GM11168 (cell line): Measurements from ENCODE around the gene IMPDH1.

Source experiments
- in situ Hi-C: fragments of 300-500 bp; cut with MboI; formaldehyde crosslinking; loops from one replicate; pipeline ENCODE4 v1.12.0; 2022; ENCODE audit warnings: low sequenced_read_pairs; ENCODE audit not compliant: unreplicated experiment

The IMPDH1 gene

DNA sequence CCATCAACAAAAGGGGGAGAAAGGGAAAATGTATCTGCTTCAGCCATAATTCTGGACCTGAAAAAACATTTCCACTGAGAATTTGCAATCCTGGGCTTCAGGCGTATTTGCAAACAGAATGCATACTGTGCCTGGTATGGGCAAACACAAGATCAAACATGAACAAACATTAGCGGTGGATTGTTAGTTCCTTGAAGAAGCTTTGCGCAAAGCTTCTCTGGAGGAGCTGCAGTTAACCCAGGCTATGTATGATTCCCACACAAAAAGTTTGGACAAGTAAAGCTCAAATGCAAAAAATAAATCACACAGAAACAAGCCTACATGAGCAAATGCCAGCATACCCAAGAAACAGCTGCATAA lies 25.5 kb upstream of the IMPDH1 start:
- in situ Hi-C loops = no loop called here

DNA sequence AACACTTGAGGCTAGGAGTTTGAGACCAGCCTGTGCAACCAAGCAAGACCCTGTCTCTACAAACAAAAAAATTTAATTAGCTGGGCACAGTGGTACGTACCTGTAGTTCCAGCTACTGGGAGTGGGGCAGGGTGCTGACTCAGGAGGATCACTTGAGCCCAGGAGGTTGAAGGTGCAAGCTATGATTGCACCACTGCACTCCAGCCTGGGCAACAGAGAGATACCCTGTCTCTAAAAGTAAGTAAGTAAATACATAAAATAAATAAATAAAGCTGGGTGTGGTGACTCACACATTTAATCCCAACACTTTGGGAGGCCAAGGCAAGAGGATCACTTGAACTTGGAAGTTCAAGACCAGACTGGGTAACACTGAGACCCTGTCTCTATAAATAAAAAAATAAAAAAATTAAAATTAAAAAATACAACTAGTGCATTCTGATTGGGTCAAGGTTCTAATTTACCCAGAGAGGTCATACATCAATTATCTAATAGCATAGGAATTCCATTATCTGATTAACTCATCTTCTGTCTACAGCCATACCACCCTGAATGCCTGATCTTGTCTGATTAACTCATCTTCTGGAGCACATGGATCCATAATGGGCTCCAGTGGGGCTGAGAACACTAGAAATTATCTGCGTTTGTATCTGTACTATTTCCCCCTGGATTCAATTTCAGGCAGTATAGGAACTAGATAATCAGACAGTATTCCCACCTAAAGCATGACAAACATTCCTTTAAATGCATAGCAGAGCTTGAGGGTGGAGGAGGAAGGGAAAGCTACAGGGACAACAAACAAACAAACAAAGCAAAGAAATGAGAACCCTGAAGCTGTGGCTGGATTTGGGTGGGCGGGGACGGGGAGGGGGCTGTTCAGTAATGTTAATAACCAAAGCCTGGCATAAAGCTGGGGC lies 24.9 kb upstream of the IMPDH1 start:
- in situ Hi-C loops = no loop called here

DNA sequence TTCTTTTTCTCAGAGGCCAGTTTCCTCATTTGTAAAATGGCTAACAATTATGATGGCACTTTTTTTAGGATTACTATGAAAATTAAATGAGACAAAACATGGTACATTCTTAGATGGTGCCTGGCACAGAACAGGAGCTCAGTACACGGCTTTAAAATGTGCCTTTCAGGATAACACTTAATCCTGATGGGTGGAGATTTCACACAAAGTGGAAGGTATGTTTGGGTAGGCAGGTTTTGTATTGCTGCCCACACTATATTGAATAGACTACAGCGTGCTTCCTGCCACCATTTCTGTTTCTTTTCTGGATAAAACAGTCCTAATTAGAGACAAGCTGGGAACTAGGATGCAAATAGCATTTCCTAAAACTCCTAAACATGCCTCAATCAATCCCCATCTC lies 22.0 kb upstream of the IMPDH1 start:
- in situ Hi-C loops = no loop called here

DNA sequence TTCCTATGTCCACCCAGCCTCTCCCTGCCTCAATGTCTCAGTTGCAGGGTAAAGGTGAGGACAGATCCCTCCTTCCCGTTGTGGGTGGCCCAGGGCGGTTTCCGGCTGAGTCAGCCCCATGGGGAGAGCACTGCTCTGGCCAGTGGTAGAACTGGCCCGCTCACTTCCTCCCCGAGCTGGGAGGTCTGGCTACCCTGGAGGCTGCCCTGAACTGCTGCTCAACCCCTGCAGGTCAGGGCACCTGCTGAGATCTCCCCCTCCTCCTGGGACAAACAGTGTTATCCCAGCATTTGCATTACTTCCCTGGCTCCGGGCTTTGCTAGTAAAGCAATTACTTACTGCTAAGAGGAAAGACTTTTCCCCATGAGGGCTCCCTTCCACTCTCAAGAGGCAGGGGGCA lies 21.4 kb upstream of the IMPDH1 start:
- in situ Hi-C loops = no loop called here

DNA sequence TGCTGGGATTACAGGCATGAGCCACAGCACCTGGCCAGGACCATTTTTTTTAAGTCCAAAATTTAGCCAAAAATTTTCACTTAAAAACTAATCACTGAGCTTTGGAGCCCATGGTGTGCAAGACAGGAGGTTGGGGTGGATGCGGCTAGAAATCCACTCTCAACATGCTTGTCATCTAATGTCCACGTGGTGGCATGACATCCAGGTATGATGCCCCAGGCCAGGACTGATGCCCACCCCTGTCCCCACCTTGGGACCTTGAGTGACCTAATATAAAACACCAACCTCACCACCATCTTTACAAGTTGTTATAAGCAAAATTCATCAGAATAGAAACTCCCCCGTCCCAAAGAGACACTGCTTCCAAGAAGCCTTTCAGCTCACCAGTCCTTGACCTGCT lies 20.4 kb upstream of the IMPDH1 start:
- in situ Hi-C loops = no loop called here

DNA sequence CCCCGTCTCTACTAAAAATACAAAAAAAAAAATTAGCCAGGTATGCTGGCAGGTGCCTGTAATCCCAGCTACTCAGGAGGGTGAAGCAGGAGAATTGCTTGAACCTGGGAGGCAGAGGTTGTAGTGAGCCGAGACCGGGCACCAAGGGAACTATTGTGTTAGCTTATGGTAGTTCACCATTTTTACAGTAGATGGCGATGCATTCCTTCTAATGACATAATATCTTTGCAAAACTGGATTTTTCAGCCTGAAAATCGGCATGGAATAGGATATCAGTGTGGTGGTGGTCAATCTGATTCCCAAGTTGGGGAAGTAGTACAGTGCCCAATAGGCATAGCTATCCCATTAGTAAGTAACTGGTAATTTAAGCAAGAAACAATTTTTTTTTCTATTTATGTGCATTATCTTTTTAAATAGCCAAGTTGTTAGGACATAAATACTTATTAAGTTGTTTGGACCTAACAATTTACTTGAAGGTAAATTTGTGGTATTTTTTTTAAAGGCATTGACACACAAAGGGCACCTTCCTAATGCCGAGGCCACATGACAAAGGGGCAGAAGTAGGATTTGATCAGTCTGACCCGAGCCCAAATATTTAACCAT lies 17.6 kb upstream of the IMPDH1 start:
- in situ Hi-C loops = no loop called here

DNA sequence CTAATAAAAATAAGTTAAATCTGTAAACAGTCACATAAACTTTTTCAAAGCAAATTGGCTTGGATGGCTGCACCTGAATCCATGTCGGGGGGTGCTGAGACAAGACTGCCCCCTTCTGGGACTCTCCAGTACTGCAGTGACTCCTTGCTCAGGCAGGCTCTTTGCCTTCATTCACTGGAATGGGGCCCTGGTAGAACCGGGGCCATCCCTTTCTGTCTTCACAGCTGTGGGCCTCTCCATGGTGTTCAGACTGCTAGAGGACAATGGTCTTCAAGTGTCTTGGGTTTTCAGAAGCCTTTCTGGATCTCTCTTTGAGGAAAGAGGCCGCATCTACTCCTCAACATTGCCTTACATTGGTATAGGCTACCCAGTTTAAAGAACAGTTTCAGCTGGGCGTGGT lies 16.1 kb upstream of the IMPDH1 start:
- in situ Hi-C loops = no loop called here

DNA sequence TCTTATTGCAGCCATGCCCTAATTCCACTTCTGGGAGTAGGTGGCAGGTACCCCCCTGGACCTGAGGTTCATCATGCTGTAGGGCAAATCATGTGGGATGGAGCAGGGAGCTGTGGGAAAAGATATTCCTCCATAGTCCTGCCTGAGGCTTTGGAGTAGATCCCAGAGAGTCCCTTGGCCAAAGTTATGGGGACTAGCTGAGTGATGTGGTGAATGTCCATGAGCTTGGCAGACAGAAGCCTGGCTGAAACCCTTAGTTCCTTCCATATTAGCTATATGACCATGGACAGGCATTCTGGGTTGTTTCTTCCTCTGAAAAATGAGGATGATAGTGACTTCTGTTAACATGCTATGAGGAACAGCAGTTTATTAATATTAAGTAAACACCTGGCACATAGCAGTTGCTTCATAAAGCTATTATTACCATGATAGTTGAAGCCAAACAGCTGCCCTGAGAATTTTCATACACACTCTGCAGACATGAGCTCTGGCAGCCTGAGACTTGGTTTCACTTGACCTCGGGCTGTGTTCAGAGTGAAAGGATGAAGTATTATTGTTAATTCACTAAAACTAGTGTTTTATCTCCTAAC lies 15.0 kb upstream of the IMPDH1 start:
- in situ Hi-C loops = no loop called here

DNA sequence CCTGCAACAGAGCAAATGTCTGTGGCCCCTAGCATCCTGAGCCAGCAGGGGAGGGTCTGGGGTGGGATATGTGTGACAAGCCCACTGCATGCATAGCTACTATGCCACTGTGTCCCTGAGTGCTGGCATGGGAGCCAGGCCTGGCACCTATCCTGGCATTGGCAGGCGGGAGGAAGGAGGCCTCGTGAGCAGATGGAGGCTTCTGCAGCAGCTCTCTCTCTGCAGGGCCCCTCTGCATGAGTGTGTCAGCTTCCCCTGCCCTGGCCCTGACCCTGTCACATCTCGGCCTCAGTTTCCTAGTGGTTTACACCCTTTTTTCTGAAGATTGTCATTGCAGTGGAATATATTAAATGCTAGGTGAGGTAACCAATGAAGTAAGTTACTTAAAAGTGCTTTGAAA lies 13.1 kb upstream of the IMPDH1 start:
- in situ Hi-C loops = no loop called here

DNA sequence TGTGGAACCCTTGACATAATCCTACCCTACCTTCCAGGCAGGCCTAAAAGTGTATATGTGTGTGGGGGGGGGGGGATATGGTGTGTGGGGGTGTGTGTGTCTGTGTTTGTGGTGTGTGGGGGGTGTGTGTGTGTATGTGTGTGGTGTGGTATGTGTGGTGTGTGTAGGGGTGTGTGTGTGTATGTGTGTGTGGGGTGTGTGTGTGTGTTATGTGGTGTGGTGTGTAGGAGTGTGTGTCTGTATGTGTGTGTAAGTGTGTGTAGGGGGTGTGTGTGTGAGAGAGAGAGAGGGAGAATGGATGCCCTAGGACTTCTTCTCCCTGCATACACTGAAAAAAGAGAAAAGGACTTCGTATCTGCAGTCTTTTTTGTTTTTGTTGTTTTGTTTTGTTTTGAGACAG lies 12.3 kb upstream of the IMPDH1 start:
- in situ Hi-C loops = no loop called here

DNA sequence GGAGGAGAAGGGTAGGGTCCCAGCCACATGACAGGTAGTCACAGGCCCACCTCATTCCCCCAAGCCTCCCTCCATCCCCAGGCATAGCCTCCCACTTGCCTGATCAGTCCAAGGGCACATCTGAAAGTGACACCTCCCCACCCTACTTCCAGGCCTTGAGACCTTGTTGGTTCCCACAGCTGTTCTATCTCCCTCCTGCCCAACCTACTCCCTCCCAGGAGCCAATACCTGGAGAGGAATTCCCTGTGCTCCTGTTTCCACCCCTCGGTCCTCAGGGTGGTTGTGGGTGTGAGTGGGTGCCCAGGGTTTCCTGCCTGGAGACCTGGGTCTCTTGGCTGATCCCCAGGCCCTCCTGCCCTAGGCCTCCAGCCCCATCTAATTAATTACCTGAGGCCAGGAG lies 11.6 kb upstream of the IMPDH1 start:
- in situ Hi-C loops = no loop called here

DNA sequence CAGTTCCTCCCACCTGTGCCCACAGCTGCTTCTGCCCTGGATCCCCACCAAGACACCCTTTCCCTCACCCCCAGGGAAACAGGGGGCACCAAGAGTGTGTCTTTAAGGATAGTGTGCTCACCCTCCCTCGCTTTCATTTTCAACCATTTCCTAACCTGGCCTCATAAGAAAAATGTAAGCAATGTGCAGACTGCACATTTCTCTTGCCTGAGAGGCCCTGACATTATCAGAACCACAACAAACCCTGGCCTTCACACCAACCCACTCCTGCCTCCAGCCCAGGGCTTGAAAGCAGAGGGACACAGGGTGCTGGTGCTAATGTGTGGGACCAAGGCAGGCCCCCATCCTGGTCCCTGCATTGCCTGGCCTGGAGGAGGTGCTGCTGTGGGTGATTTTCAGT lies 11.0 kb upstream of the IMPDH1 start:
- in situ Hi-C loops = no loop called here

DNA sequence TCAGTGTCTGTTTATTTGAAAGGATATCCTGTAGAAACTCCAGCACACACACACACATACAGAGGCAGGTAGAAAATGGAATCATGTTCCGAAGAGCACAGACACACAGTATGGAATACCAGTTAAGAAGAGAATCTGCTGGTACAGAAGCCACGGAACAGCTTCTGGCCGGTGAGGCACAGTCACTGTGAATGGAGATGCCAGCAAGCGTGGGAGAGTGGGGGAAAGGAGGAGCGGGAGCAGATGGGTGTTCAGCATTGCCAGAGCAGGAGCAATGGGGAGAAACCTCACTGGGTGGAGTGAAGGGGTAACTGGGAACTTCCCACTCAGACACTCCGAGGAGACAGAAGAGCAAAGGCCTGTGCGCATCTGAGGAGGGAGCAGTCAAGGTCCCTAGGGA lies 9.5 kb upstream of the IMPDH1 start:
- in situ Hi-C loops = no loop called here

DNA sequence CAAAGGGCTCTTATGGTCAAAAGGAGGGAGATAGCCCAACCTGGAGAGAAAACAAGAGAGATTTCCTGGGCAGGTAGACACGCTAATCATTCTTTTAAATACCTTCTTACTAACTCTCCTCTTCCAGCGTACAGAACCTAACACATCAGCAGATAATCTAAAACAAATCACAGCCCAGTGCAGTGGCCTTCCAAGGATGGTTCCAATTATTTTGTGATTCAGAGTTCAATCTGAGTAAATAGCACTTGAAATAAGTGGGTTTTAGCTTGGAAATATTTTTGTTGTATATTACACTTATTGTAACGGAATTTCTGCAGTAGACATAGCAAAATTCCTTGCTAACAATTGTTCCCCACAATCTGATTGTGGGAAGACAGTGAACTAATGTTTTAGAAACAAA lies 7.3 kb upstream of the IMPDH1 start:
- in situ Hi-C loops = no loop called here

DNA sequence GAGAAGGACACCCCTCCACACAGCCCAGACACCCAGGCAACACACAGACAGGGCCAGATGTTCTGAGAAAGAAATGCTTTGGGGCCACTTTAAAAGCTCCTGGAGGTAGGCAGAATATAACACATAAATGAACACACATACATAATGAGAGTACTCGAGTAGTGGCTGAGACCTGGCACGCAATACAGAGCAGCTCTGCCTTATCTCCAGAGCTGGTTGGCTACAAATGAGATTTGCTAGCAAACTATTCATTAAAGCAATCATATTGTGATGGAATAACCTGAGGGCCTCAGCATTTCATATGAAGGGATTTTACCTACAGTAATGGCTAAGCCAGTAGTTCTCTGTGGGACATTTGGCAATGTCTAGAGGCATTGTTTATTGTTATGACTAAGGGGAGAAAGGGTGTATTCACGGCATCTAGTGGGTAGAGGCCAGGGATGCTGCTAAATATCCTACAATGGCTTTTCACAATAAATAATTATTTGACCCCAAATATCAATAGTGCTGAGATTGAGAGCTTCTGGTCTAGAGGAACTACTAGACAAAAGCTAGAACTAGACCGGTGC lies 5.5 kb upstream of the IMPDH1 start:
- in situ Hi-C loops = no loop called here

DNA sequence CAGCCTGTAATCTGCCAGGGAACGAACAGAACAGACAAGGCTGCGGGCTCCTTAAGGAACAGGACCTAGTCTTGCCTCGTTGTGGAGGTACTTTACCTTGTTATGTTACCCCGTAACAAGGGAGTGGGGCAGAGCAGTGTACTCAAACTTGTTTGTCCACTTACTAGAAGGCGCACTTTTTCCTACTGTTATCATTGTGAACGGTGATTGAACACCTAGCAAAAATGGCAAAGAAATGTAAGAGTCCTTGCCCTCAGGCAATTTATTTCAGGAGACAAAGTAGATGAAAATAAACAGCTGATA lies 620 bp upstream of the IMPDH1 start:
- in situ Hi-C loops = no loop called here

DNA sequence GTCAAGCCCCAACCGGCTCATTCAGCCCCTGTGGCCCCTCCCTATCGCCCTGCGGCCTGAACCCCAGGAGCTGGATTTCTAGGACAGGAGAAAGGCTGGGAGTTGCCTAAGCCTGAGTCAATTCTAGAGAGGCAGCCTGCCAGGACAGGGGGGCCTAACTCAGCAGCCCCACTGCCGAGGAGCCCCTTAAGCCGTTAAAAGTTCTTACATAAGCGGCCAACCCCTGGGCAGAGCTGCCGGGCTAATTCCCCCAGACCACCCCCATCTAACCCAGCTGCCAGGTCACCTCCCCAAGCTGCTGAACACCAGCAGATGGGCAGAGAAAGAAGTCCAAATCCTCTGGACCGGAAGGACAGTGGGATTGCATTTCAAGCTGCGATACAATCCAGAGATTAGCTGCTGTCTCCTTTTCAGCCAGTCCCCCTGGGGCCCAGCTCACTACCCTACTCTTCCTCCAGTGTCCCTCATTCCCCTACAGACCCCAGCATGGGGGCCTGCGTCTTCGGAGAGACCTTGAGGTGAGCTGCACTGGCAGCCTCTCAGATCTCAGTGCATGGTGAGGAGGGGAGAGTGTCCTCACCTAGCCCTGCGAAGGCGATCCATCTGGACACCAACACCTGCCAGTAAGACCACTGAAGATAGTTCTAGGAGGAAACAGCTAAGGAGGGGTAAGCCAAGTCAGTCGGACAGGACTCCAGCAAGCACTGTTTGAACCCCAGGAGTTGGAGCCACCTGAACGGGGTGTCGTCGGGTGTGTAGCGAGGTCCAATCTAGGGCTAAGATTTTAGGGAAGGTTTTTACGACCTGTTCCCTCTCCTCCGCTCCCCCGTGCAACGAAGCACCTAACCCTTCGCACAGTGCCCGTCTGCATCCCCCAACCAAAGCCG lies 830 bp downstream of the IMPDH1 start:
- in situ Hi-C loops = no loop called here

DNA sequence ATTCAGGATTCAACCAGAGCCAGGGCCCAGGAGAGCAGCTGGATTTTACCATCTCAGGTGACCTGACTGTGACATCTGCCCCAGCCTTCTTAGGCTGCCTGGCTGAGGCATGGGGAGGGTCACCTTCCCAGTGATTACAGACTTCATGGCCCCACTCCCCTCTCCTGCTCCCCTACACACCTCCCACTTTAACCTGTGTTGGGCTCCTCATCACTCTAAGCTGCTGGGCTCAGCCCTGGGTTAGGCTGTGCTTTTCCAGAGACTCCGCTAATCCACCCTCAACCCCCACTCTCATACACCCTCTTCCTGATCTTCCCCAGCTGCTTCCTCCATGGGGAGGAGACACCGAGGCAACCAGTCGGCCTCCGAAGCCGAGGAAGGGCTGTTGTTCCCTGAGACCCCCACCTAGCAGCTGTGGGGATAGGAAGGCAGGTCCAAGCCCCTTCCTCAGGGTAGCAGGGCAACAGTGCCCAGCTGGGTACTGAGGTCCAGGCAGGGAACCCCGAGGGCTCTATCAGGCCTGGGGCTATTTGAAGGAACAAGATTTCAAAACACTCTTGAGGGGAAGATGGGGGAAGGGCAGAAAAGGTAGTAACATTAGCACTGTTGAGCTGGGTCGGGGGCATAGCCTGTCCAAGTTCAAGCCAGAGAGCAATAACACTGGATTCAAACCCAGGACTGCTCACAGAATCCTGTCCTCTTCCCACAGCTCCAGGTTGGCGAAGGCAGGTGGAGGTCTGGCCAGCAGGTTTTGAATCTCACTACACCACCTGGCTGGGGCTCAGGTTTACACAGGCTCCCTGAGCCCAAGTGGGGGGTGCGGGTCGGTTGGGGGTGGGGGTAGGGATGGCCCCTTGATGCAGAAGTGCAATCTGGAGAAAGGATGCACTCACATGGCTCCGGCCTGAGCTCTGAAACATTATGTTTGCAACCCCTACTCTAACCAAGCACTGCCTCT lies 1.8 kb downstream of the IMPDH1 start:
- in situ Hi-C loops = no loop called here

DNA sequence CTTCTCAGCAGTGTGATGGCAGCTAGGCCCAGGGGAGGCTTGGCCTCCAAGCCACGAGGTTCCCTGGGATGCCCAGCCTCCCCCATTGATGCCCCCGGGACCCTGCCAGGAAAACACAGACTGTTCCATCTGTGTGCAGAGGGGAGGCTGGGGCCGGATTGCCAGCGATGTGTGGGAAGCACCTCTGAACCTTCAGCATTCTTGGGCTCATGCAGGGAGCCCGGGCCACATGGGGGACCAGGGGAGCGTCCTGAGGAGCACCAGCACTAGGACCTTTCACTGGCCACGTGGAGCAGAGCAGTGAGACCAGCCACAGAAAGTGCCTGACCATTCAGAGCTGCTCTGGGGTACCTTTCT lies 2.6 kb downstream of the IMPDH1 start:
- in situ Hi-C loops = no loop called here
